ENCODE results near the gene ADGRD2.

The ADGRD2 gene

DNA sequence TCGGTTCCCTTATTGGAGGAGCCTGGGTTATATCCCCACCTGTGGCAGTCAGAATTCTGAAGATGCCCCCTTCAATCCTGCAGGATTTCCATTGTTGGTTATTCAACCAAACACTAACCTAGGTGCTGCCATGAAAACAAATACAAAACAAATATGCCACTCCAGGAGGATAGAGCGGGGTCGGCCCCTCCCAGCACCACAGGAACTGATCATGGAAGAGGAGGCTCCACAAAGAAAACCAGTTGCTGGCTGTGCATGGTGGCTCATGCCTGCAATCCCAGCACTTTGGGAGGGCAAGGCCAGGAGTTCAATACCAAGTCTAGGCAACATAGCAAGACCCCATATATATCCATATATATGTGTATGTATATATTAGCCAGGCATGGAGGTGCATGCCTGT lies 13.2 kb upstream of the ADGRD2 start:
- in situ Hi-C loops (cut with MboI; ENCODE audit: low sequenced_read_pairs): no loop called here

- in situ Hi-C loops (cut with MboI; ENCODE audit: low sequenced_read_pairs): no loop called here
These were observed 12.2 kb upstream of the ADGRD2 start for GRCh38 chr9:124438091-124438490.

GRCh38 chr9:124439086-124439485 lies 11.2 kb upstream of the ADGRD2 start:
- in situ Hi-C loops (cut with MboI; ENCODE audit: low sequenced_read_pairs): no loop called here

GRCh38 chr9:124439686-124440243 lies 10.5 kb upstream of the ADGRD2 start:
- in situ Hi-C loops (cut with MboI; ENCODE audit: low sequenced_read_pairs): no loop called here

- in situ Hi-C loops (cut with MboI; ENCODE audit: low sequenced_read_pairs): no loop called here
These were observed 9.5 kb upstream of the ADGRD2 start for GRCh38 chr9:124440786-124441185.

DNA sequence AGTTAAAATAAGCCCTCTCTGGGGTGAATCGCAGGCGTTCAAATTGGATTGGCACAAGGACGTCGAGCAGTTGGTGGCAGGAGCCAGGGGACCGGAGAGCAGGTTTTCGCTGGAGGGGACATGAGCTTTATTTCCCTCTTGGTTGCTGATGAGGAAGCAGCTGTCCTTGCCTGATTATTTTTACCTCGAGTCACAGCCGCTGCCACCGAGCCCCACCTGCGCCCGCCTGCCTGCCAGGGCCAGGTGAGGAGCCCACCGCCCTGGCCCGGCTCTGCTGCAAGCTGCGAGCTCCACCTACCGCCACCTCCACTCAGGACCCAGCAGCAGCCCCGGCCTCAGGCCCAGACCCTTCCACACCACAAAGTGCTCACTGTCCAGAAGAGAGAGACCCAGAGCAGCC lies 9.0 kb upstream of the ADGRD2 start:
- in situ Hi-C loops (cut with MboI; ENCODE audit: low sequenced_read_pairs): no loop called here

- in situ Hi-C loops (cut with MboI; ENCODE audit: low sequenced_read_pairs): no loop called here
These were observed 7.9 kb upstream of the ADGRD2 start for GRCh38 chr9:124442379-124442778.

GRCh38 chr9:124442826-124443225 lies 7.4 kb upstream of the ADGRD2 start:
- in situ Hi-C loops (cut with MboI; ENCODE audit: low sequenced_read_pairs): no loop called here

DNA sequence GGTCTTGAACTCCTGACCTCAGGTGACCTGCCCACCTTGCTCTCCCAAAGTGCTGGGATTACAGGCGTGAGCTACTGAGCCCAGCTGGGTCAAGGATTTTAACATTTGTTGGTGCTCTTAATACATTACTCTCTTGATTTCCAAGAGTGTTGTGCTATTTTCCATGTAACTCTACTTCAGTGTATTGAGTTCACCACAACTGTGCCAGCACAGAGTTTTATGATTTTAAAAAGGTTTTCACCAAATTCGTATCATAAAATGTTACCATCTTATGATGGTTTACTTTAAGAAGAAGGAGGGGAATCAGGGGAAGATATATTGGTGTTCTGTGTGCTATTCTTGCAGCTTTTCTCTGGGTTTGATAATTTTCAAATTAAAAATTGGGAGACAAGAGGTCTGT lies 6.6 kb upstream of the ADGRD2 start:
- in situ Hi-C loops (cut with MboI; ENCODE audit: low sequenced_read_pairs): no loop called here

- in situ Hi-C loops (cut with MboI; ENCODE audit: low sequenced_read_pairs): no loop called here
These were observed 6.1 kb upstream of the ADGRD2 start for GRCh38 chr9:124444166-124444565.

GRCh38 chr9:124447297-124447661 lies 3.0 kb upstream of the ADGRD2 start:
- in situ Hi-C loops (cut with MboI; ENCODE audit: low sequenced_read_pairs): no loop called here

GRCh38 chr9:124448019-124448418 lies 2.2 kb upstream of the ADGRD2 start:
- in situ Hi-C loops (cut with MboI; ENCODE audit: low sequenced_read_pairs): no loop called here

GRCh38 chr9:124449381-124450151 lies 685 bp upstream of the ADGRD2 start:
- in situ Hi-C loops (cut with MboI; ENCODE audit: low sequenced_read_pairs): no loop called here

- in situ Hi-C loops (cut with MboI; ENCODE audit: low sequenced_read_pairs): no loop called here
These were observed 845 bp downstream of the ADGRD2 start for GRCh38 chr9:124450931-124451661.

DNA sequence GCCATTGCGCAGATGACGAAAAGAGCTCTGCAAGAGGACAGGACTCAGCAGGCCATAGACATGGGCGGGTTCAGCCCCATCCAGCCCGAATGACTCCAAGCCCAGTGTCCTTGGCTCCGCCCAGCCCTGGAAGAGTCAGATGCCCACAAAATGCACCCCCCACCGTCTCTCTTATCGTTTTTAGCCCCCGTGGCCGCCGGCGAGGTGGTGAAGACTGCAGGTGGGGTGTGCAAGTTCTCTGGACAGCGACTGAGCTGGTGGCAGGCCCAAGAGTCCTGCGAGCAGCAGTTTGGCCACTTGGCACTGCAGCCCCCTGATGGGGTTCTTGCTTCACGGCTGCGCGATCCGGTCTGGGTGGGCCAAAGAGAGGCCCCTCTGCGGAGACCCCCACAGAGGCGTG lies 2.1 kb downstream of the ADGRD2 start:
- in situ Hi-C loops (cut with MboI; ENCODE audit: low sequenced_read_pairs): no loop called here

GRCh38 chr9:124452841-124453585 lies 2.8 kb downstream of the ADGRD2 start:
- in situ Hi-C loops (cut with MboI; ENCODE audit: low sequenced_read_pairs): no loop called here

GRCh38 chr9:124453586-124454191 lies 3.4 kb downstream of the ADGRD2 start:
- in situ Hi-C loops (cut with MboI; ENCODE audit: low sequenced_read_pairs): no loop called here

GRCh38 chr9:124454296-124454695 lies 4.0 kb downstream of the ADGRD2 start:
- in situ Hi-C loops (cut with MboI; ENCODE audit: low sequenced_read_pairs): no loop called here

DNA sequence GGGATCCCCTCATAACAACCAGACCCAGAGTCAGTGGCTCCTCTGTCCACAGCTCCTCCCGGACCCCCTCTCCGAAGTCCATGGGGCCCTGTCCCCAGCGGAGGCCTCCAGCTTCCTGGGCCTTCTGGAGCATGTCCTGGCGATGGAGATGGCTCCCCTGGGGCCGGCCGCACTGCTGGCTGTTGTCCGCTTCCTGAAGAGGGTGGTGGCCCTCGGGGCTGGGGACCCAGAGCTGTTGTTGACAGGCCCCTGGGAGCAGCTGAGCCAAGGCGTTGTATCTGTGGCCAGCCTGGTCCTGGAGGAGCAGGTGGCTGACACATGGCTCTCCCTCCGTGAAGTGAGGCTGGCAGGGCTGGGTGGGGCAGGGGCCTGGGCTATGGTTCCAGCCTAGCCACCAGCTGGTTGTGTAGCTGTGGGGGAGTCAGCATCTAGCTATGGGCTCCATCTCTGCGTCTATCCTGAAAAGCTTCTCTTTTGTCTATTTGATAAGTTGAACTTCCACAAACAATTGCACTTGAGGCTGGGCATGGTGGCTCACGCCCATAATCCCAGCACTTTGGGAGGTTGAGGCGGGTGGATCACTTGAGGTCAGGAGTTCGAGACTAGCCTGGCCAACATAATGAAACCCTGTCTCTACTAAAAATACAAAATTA lies 4.7 kb downstream of the ADGRD2 start:
- in situ Hi-C loops (cut with MboI; ENCODE audit: low sequenced_read_pairs): no loop called here

DNA sequence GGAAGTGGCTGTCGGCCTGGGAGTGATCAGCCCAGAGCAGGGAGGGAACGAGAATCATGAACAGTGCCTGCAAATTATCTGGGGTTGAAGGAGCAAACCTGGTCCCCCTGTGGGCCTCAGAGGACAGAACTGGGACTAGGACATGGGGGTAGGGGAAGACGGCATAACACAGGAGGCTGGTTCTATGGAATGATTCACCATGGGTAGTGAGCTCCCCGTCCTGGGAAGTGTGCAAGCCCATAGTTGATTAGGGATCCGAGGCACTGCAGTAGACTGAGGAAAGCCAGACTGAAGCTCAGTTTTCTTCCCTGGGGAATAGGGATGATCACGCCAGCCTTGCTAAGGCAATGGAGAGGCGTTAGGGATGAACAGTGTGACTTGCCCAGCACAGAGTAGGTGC lies 5.6 kb downstream of the ADGRD2 start:
- in situ Hi-C loops (cut with MboI; ENCODE audit: low sequenced_read_pairs): no loop called here

Measured in HL-60/S4 treated with retinoic acid at 250 ng/mL for 4 days and 3 days (cell line).